GM21825 (cell line): ENCODE measurements around the gene TAS2R4.
"Not testable (repeated sequence)": the region's sequence is repeated elsewhere in the genome, so short reads cannot be mapped to it uniquely, and the experiment has no call there.

ENCODE experiments used
- ATAC-seq: cut with Tn5 transposase; IDR thresholded peaks from one replicate; pipeline ENCODE4 v1.9.1; 2021; ENCODE audit warnings: mild to moderate bottlenecking, moderate library complexity; ENCODE audit not compliant: unreplicated experiment

TAS2R4 gene

GRCh38 chr7:141776374-141776773, at the start of gene TAS2R4:
Gene TAS2R4, plus strand, starts transcription at chr7:141776674. Its CDS starts 1,815 bp downstream, at chr7:141778489.
- ATAC-seq, result no peak

DNA sequence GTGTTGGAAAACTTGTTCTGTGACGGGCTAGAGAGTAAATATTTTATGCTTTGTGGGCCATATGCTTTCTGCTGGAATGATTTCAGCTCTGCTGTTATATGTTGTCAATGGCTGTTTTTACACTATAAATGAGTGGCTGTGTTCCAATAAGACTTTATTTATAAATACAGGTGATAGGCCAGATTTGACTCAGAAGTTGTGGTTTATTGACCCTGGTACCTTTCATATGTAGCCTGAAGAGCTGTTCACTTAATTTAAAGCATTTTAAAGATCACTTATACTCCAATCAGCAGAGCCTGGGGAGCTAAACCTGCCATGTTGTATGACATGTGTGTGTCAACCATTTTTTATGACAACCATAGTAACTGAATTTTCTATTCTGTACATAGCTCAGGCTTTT, 47.5 kb upstream of the TAS2R4 start:
- no peak for ATAC-seq

- no peak for ATAC-seq
Observed at GRCh38 chr7:141731476-141732149, 44.9 kb upstream of the TAS2R4 start.

- ATAC-seq, result no peak
Observed at GRCh38 chr7:141737118-141737835, 39.2 kb upstream of the TAS2R4 start.

GRCh38 chr7:141737836-141738591, 38.5 kb upstream of the TAS2R4 start, which contains the start of gene SSBP1:
Gene SSBP1, plus strand, starts transcription at chr7:141738358. Its CDS starts 809 bp downstream, at chr7:141739167.
- peak; percentile 93 for ATAC-seq

DNA sequence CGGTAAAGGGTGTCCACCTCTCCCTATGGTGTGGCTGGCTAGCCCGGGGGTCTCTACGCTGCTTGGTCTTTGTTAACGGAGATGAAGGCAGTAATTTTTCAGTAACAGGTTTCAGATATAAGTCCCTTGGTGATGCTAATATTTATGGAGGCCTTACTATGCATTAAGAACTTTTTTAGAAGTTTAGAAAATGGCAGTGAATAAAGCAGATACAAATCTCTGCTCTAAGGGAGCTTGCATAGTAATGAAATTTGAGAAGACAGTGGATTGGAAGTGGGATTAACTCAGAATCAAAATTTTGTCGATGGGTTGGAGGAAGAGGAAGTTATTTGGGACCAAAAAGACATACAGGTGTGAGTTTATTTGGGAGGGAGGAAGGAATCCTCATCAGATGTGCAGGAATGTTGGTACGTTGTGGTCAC, 37.9 kb upstream of the TAS2R4 start:
- ATAC-seq, result no peak

GRCh38 chr7:141739250-141739649, 37.2 kb upstream of the TAS2R4 start:
- no peak for ATAC-seq

DNA sequence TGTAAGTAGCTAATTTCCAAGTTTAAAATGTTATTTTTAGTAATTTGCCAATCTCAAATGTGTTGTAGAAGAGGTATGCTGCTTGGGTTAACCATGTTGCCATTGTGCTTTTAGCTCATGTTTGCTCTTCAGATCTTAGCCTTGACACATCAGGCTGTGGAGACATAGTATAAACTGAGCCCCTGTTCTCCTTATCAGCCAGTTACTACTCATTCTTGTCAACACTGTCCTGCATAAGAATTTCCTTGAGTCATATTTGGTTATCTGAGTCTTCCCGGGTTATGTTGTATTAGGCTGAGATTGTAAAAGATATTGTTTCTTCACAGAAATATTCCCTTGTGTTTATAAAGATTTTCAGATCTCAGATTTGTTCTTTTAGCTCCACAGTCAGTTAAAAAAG, 34.2 kb upstream of the TAS2R4 start:
- no peak for ATAC-seq

- no peak for ATAC-seq
Observed at GRCh38 chr7:141744131-141744530, 32.3 kb upstream of the TAS2R4 start.

GRCh38 chr7:141748396-141748795, 28.1 kb upstream of the TAS2R4 start:
- no peak for ATAC-seq

DNA sequence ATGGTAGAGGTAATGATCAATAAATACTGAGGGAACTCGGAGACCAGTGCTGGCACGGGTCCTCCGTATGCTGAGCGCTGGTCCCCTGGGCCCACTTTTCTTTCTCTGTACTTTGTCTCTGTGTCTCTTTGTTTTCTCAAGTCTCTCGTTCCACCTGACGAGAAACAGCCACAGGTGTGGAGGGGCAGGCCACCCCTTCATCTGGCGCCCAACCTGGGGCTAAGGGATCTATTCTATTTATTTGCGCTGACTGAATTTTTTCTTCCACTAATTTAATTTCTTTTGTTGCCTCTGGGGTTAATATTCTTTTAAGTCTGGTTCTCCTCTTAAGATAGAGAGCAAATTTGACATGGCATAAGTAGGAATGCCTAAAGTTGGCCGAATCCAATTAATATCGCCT, 24.6 kb upstream of the TAS2R4 start:
- ATAC-seq, result not testable (repeated sequence)

DNA sequence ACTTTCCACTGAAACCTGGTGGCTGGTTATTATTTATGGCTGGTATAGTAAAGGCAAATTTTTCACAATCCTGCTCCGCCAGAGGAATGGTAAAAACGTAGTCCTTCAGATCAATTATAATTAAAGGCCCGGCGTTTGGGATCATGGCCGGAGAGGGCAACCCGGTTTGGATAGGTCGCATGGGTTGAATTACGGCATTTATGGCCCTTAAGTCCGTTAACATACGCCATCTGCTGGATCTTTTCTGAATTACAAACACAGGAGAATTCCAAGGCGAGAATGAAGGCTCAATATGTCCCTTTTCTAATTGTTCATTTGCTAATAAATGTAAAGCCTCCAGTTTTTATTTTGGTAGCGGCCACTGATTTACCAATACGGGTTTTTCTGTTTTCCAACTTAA, 23.8 kb upstream of the TAS2R4 start:
- no peak for ATAC-seq

GRCh38 chr7:141754939-141755338, 21.5 kb upstream of the TAS2R4 start:
- ATAC-seq, result no peak

DNA sequence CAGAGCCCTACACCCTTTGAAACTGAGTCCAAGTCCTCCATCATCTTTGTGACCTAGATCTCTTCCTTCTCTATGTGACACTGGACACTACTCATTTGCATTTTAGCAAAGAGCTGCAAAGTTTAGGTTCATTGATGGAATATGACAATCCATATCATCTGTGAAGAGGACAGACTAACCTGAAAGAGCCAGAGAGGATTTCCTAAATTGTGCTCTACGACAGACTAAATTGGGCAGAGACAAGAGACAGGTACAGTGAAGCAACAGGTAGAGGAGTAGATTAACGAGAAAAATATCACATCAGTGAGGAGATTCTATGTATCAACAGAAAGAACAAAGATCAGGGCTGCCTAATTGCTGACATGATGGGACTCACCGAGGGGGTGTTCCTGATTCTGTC, 12.7 kb upstream of the TAS2R4 start, which contains the start of gene TAS2R3:
Gene TAS2R3 (plus strand): TSS at position 301 of the 400 bp plus-strand sequence. CDS start 62 bp downstream, at position 363.
- no peak for ATAC-seq

DNA sequence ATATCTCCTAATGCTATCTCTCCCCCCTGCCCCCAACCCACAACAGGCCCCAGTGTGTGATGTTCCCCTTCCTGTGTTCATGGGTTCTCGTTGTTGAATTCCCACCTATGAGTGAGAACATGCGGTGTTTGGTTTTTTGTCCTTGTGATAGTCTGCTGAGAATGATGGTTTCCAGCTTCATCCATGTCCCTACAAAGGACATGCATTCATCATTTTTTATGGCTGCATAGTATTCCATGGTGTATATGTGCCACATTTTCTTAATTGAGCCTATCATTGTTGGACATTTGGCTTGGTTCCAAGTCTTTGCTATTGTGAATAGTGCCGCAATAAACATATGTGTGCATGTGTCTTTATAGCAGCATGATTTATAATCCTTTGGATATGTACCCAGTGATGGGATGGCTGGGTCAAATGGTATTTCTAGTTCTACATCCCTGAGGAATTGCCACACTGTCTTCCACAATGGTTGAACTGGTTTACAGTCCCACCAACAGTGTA, 6.3 kb upstream of the TAS2R4 start:
- ATAC-seq, result not testable (repeated sequence)

DNA sequence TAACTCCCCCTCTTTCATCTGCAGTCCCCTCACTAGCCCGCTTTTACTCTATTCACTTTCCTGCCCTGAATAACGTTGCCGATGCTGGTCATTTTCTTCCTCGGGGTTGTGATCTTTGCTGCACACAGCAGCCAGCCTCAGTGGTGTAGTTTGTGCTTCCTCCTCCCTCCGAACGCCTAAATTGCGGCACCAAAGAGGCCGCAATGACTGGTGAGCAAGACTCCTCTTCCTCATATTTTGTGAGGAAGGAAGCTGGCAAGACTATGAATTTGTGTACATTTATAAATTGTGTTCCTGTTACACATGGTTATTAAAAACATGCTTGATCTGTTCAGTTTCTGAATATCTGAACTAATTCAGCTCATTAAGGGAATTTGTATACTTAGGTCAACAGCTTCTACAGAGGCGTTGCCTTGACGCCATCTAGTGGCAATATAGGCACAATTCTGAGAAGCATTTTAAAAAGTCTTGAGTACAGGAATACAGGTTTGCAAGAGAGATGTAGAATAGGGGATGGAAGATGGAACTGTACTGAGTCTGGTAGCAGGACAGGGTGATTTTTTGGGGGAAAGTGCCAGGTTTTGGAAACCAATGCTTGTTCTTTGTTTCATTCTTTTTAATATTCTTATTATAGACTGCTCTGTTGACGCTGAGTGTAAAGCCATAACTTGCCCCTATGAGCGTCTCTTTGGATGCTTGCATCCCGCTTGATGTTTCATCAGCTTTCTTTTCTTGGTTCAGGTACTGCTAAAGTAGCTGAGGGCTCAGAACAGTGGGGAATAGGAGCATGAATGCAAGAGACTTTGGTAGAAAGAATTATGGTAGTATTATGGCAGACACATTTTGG, 9.5 kb downstream of the TAS2R4 start:
- peak; percentile 86 for ATAC-seq

- no peak for ATAC-seq
Observed at GRCh38 chr7:141788296-141788695, 11.8 kb downstream of the TAS2R4 start.

- ATAC-seq, result no peak
Observed at GRCh38 chr7:141789917-141790316, 13.4 kb downstream of the TAS2R4 start, which contains the start of gene TAS2R5. Gene TAS2R5, plus strand, starts transcription at chr7:141790217. Its CDS starts 145 bp downstream, at chr7:141790362.

GRCh38 chr7:141792526-141792925, 16.1 kb downstream of the TAS2R4 start:
- ATAC-seq, result no peak

- ATAC-seq, result no peak
Observed at GRCh38 chr7:141820067-141820466, 43.6 kb downstream of the TAS2R4 start.
